HPDE6-E6E7 (cell line): ENCODE results near the gene EFCAB14.
"Not testable (repeated sequence)": the region's sequence is repeated elsewhere in the genome, so short reads cannot be mapped to it uniquely, and the experiment has no call there.

Source experiments
- DNase-seq: peaks from one replicate; pipeline ENCODE4 v3.0.0; 2011; ENCODE audit warnings: missing footprints; ENCODE audit errors: extremely low spot score

EFCAB14 gene

DNA sequence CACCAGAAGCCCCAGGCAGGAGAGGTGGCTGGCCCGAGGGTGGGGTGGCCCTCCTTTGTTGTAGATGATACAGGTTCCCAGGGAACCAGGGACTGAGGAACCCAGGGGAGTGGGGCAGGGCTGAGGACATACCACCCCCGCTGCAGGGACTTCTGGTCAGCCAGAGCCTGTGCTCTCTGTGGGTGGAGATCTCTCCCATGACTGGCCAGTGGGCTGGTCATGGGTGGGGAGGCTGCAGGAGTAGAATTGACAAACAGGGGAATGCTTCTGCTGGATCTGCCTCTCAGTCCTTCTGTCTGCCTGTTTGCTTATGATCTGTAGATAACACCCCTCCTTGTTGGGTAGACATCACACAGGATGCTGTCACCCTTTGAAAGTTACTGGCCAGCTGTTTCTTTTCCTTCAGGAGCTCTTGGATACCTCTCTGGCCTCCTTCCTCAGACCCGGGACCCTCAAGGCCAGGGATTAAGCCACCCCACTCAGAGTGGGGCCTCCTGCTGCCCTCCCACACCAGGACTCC lies 2.8 kb upstream of the EFCAB14 start:
- no peak for DNase-seq

DNA sequence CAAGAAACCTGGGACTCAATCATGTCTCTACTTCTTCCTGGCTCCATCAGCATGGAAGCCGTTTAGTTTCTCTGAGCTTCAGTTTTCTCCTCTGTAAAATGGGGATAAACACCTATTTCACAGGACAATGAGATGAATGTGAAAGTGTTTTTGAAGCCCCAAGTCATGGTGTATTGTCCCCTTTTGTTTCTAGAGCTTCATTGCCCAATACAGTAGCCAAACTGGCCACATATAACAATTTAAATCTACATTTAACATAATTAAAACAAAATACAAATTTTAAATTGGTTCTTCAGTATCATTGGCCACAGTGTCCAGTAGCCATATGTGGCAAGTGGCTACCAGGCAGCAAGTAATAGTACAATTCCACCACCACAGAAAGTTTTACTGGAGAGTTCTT lies 2.3 kb upstream of the EFCAB14 start:
- no peak for DNase-seq

DNA sequence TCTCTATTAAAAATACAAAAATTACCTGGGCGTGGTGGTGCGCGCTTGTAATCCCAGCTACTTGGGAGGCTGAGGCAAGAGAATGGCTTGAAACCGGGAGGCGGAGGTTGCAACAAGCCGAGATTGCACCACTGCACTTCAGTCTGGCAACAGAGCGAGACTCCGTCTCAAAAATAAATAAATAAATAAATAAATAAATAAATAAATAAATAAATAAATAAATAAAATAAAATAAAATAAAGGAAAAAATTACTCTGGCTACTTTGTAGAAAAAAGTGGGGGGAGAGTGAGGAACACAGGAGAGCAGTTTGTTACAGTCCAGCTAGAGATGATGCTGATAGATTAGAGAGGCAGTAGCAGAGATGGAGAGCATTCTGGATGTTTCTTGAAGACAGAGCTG lies 1.4 kb upstream of the EFCAB14 start:
- DNase-seq, result not testable (repeated sequence)

DNA sequence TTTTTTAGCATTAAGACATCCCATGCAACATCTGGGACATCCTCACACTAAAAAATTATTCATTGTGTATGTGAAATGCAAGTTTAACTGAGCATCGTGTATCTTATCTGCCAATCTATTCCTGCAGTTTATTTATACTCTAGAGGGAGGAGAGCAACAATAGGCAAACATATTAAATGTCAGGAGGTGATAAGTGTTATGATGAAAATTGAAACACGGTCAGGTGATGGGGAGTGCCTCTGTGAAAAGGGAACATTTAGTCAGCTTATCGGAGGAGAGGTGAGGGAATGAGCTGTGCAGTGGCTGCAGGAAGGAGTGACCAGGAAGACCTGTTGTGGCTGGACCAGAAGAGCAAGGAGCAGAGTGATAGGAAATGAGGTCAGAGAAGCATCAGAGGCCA lies 775 bp upstream of the EFCAB14 start:
- DNase-seq, result peak; percentile 36

DNA sequence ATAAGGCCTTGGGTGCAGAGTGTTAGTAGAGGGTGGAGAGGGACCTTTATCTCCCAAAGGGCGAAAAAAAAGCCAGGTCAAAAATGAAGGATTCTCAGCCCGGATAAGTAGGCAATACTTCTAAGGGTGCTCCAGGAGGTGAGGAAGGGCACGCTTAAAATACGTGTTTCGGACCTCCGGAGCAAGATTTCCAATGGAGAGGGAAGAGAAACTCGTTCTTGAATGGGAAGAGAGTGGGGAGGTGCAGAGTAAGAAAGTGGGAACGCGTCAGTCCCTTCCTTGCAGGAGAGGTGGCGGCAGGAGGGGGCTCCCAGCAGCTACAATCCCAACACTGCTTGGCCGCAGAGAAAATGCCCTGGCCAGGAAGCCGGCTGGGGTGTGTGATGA lies 581 bp downstream of the EFCAB14 start:
- no peak for DNase-seq

DNA sequence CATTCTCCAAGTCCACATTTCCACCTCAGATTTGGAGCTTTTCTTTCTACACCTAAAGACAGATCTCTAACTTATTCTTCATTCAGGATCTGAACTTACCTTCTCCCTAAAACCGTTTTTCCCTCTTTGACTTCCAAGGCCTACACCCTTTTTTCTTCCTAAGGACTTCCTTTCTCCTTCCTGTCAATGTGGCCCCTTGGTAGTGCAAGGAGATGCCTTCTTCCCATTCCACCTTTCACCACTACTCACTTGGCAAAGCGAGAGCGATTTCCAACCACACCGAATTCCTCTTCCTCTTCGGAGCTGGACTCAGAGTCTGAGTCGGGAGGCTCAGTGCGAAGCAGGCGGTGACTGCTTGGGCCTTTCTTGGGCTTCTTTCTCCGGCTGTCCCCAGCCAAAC lies 1.3 kb downstream of the EFCAB14 start:
- no peak for DNase-seq

DNA sequence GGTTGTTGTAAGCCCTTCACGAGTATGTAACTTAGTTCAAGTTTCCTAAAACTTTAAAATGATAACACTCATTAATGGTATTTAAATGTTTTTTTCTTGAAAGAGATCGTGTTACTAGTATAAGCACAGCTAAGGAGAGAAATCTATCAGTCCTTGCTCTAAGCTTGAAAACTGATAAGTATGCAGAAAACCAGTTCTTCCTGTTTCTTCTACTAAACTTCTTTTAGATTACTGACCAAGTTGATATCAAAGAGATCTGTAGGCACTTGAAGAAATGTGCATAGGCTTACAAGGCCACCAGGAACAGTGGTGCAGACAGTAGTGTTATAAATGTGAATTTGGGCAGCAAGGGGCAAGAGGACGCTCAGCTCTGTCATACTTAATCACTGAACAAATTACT lies 3.9 kb downstream of the EFCAB14 start:
- no peak for DNase-seq

DNA sequence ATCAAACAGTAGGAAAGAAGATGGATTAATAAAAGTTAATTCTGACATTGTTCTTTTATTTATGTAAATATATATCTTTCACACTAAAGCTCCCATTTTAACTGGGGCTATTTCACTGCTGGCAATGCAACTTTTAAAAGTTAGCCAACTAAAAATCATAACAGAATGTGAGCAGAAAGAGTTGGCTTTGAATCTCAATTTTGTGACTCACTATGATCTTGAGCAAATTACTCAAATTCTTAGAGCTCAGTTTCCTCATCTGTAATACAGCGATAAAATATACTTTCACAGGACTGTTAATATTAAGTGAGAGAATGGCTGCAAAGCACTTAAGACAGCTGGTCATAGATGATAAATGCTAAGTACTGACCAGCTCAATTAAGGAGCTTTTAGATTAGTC lies 10.8 kb downstream of the EFCAB14 start:
- DNase-seq, result no peak

DNA sequence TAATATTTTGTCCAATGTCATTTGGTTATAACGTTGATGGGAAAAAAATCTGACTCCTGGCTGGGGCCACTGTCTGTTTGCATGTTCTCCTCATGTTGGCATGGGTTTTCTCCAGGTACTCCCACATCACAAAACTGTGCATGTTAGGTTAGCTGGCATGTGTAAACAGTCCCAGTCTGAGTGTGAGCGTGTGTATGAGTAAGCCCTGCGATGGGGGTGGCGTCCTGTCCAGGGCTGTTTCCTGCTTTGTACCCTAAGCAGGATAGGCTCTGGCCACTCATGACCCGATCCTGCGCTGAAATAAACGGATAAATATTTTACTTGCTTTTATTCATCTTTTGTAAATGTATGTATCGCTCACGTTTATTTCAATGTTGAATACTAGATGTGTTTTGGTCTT lies 13.5 kb downstream of the EFCAB14 start:
- DNase-seq, result no peak

DNA sequence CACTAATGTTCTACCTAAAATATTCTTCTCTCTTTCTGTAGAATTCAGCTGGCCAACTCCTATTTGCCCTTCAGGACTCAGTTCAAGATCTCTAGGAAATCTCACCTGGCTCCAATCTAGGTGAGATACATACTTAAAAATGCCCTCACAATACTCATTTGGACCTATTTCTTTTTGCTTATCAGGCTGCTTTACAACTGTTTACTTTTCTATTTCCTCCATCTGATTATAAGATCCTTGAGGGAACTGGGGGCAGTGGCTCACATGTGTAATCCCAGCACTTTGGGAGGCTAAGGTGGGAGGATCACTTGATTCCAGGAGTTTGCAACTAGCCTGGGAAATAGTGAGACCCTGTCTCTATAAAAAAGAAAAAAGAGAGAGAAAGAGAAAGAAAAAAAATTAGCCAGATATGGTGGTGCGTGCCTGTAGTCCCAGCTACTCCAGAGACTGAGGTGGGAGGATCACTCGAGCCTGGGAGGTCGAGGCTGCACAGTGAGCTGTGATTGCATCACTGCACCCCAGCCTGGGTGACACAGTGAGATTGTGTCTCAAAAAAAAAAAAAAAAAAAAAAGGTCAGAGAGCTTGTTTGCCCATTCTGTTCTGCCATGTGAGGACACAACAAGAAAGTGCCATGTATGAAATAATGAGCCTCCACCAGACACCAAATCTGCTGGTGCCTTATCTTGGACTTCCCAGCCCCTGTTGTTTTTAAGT lies 14.8 kb downstream of the EFCAB14 start:
- no peak for DNase-seq

DNA sequence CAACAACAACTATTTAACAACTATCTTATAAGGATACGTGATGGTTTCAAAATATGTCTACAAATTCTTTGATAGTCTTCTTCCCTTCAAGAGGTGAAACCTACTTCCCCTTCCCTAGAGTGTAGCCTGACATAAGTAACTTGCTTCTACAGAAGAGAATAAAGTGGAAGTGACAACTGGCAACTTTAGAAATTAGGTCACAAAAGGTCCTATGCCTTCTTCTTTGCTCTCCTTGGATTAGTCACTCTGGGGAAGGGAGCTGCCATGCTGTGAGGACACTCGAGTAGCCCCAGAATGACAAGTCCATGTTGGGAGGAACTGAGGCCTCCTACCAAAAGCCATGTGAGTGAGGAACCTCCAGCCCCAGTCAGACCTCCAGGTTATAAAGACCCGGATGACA lies 19.2 kb downstream of the EFCAB14 start:
- no peak for DNase-seq

DNA sequence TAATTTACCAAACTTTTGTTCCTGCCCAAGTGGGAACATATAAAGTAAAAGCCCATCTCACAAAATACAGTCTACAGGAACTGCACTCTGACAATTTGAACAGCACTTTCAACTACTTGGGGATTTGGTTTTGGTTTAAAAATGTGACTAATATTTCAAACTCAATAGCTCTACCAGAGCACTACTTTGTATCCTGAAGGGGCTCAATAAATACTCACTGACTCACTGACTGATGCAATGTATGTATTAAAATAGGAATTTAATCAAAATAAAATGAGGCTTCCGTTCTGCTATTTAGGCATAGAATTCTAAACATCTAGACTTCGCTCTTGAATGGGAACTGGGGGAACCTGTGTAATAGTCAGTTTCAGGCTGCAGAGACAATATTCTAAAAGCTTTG lies 21.9 kb downstream of the EFCAB14 start:
- no peak for DNase-seq

DNA sequence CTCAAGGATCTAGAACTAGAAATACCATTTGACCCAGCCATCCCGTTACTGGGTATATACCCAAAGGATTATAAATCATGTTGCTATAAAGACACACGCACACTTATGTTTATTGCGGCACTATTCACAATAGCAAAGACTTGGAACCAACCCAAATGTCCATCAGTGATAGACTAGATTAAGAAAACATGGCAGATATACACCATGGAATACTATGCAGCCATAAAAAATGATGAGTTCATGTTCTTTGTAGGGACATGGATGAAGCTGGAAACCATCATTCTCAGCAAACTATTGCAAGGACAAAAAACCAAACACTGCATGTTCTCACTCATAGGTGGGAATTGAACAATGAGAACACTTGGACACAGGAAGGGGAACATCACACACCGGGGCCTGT lies 24.2 kb downstream of the EFCAB14 start:
- not testable (repeated sequence) for DNase-seq

DNA sequence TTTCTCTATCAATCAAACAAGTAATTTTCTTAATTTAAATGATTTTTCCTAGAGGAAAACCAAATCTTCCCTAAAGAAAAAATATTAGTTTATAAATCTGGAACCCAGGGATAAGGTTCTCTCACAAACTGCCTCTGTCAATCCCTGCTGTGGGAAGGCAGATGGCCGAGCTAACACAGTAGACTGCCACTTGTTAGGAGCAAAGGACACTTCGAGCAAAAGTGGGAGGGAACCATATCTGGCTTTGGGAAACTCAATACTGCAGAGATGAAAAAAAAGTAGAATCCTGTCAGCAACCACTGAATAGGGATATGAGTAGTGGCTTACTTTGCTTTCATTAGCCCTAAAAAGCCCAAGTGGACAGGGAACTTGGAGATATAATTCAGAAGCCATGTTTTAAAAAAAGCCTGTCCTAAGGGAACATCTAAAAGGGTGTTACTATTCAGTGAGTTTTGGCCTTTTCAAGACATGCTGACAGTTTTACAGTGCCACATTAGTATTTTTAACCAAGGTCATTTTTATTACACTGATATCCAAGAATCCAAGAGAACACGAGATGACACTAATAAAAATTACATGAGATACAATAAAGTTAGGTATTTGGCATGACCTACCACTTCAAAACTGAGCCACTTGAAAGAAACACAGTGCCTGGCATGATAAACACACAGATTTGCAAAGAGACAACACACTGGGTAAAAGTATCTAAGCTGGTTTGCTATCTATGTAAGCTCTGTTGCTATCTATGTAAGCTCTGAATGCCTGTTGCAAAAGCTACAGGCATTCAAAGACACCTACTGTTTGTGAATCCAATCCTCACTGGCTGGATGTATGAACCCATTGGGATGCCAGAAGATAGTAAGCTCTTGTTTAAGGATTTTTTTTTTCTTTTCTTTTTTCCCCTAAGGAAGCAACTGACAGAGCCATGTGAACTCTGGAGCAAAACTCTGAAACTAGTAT lies 25.8 kb downstream of the EFCAB14 start:
- DNase-seq, result no peak

DNA sequence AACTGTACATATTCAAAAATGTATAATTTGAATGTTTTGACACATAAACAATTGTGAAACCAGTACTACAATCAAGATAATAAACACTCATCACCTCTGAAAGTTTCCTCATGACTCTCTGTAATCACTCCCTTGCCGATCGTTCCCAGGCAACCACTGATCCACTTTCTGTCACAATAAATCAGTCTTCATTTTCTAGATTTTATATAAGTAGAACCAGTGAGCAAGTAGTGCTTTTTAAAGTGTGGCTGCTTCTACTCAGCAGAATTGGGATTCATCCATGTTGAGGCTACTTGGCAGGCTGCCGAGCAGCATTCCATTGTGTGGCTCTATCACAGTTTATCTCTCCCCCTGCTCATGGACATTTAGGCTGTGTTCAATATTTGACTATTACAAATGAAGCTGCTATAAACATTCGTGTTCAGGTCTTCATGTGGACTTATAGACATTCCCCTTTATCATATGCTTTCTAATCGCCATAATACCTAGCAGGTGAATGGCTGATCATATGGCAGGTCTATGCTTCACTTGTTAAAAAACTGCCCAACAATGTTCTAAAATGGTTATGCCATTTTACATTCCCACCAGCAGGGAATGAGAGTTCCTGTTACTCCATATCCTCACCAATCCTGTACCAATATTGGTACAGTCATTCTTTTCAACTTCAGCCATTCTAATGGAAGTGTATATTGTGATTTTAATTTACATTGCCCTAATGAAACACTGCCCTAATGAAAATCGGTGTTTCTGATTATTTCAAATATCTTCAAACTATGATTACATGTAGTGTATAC lies 26.7 kb downstream of the EFCAB14 start:
- DNase-seq, result no peak

DNA sequence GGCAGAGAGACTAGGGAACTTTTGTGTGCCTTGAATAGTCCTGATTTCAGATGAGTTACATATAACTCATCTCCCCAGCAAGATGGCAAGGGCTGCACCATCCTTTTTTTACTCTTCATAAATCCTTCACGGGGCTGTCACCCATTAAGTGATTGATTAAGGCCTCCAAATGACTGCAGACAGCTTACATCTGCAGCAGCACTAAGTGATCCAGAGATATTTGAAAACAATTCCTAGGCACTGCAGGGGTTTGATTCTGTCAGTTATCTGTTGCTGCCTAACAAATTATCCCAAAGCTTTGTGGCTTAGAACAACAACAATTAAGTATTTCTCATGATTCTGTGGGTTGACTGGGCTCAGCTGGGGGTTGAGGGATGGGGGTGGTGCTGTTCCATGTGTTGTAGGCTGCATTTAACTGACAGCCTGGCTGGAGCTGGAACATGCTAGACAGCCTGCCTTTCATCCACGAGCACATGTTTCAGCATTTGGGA lies 27.9 kb downstream of the EFCAB14 start:
- DNase-seq, result no peak

DNA sequence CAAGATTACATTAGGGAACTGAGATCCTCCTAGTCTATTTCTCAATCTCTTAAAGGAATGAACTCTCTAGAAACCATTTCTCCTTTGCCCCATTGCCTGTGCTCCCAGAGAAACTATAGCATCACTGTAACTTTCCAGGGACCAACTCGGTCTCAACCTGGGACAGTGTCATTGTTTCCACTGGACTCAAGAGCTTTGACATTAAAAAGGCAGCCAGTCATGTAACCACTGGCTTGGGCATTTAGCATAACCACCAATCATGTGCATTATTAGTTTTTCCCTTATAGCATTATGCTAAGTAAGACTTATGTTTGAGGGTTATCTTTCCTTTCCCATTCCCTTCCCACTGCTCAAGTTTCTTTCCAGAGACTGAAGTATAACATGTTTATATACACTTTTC lies 29.0 kb downstream of the EFCAB14 start:
- no peak for DNase-seq

DNA sequence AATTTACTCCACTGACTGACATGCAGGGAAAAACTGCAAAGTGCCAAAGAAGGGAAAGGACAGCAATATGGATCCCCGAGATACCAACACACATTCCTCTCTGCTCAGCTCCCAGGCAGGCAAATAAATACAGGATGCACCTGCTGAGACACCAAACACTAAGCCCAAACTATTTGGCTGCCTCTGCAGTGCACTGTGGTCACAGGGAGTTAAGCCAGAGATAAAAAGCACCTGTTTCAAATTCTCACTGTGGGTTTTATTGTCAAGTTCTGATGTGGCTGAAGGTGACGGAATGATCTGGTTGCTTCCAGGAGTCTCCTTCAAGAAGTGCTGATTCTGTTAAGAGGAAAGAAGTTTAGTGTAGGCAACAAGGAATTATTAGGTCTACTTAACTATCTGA lies 29.6 kb downstream of the EFCAB14 start:
- no peak for DNase-seq

DNA sequence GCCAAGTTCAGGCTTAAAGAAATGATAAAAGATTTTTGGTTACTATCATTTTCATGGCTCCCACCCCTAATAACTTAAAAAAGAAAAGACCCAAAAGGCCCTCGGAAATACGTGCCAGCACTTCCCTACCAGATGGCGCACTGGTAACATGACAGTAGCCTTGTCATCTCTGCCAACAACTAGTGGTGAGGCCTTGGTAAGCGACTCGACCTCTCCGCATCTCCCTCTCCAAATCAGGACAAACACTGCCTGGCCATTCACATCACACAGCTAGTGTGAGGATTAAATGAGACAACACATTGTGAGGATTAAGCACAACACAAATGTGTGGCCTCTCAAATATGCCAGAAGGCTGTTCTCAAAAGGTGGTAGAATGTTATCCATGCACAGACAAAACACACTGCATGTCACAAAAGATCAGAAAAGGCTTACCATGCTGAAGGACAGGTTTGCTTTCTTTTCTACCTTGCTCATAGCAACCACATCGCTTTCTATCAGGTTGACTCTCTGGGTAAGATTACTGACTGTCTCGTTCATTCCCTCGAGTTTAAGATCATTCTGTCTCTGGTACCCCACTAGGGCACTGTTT lies 30.9 kb downstream of the EFCAB14 start:
- no peak for DNase-seq

DNA sequence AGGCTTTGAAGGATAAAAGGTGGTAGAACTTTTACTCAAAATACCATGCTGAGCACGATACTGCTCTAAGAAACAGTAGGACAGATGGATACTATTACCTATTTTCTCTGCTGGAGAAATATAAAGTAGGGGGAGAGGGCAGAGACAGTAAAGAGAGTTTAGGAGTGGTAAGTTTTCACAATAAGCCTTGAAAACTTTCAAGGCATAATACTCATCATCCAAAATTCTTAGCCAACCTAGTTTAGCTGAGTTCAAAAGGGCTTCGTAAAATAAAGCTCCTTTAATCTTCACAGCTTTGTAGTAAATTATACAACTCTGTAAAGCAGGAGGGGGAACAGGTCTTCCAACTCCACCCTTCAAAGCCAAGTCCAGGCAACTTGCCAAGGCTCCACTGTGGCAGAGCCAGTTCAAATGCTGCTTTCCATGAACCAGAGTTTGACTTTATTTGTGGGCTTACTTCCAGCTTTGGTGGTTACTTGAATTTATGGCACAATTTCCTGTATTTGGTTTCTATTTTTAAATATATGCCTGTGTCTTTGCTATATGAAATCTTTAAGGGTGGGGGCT lies 31.7 kb downstream of the EFCAB14 start:
- no peak for DNase-seq

DNA sequence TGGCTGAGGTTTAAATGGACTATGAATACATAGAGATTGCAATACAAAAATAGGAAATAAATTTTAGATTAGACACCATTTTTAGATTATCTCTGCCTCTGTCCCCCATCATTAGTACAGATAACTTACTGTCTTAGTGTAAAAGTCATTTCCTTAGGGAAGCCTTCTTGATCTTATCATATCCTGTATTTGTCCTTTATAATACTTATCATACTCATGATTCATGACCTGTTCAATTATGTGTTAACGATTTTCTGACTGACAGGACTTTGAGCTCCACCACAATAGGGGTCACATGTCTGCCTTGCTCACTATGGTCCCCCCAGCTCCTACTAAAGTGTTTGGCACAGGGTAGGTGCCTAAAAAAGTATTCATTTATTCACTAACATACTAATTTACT lies 32.7 kb downstream of the EFCAB14 start:
- DNase-seq, result no peak
